MCF 10A (cell line): Measurements from ENCODE around the gene TAS1R2. TPM values are rescaled to one million over a fixed set of nuclear protein-coding genes. Genes with fewer than 3 reads are reported as not detected.
"Not testable (repeated sequence)": the region's sequence is repeated elsewhere in the genome, so short reads cannot be mapped to it uniquely, and the experiment has no call there.

ENCODE experiments used
- BruUV-seq: library from RNA; stranded (reverse); fragments of 400-500 nt; replicated peaks from 2 replicates; lab custom pipeline; 2021; lab: Mats Ljungman, UMichigan
- CTCF ChIA-PET: fragments of 300-600 bp; sonication (Branson Sonifier 250); formaldehyde crosslinking; extraction: SDS; loops from one replicate; lab custom pipeline; 2021; ENCODE audit warnings: antibody characterized with exemption, inconsistent platforms; lab: Yijun Ruan, JAX
- POLR2A ChIA-PET: fragments of 300-600, 350-650 bp; sonication (Branson Sonifier 250); formaldehyde crosslinking; extraction: SDS; loops from one replicate; lab custom pipeline; 2020; ENCODE audit warnings: antibody characterized with exemption, inconsistent platforms; lab: Yijun Ruan, JAX
- DNase-seq: peaks from one replicate; pipeline ENCODE4 v3.0.0-alpha.2; 2018; ENCODE audit not compliant: unreplicated experiment
- H3K27ac Mint-ChIP-seq: one replicate; pipeline ENCODE4 v1.8.0; 2022; ENCODE audit warnings: mild to moderate bottlenecking, low read depth, mixed read lengths; ENCODE audit not compliant: unreplicated experiment
- H3K27me3 Mint-ChIP-seq: one replicate; pipeline ENCODE4 v1.8.0; 2022; ENCODE audit warnings: mixed read lengths; ENCODE audit not compliant: insufficient read depth, unreplicated experiment
- H3K36me3 Mint-ChIP-seq: one replicate; pipeline ENCODE4 v1.8.0; 2022; ENCODE audit warnings: mild to moderate bottlenecking, moderate library complexity, mixed read lengths; ENCODE audit not compliant: insufficient read depth, unreplicated experiment
- H3K4me1 Mint-ChIP-seq: one replicate; pipeline ENCODE4 v1.8.0; 2022; ENCODE audit warnings: mixed read lengths; ENCODE audit not compliant: insufficient read depth, unreplicated experiment
- H3K4me3 Mint-ChIP-seq: one replicate; pipeline ENCODE4 v1.8.0; 2022; ENCODE audit warnings: mild to moderate bottlenecking, moderate library complexity, mixed read lengths; ENCODE audit not compliant: unreplicated experiment
- H3K9me3 Mint-ChIP-seq: one replicate; pipeline ENCODE4 v1.8.0; 2022; ENCODE audit warnings: mixed read lengths; ENCODE audit not compliant: unreplicated experiment
- CTCF ChIP-seq: fragments of 200-600 bp; IDR thresholded peaks from one replicate; pipeline ENCODE4 v1.8.0; 2022; ENCODE audit warnings: antibody characterized with exemption, mild to moderate bottlenecking; ENCODE audit not compliant: unreplicated experiment
- intact Hi-C: fragments of 100-400 bp; cut with micrococcal nuclease; formaldehyde crosslinking; loops from 2 replicates; pipeline ENCODE4 v1.14.1; 2022
- total RNA-seq: library from RNA; stranded (reverse); gene quantifications from 2 replicates; pipeline ENCODE4 v1.2.3, GENCODE V29; 2022

Gene TAS1R2
- total RNA-seq, 1 experiment from 2014 or later: not detected

GRCh38 chr1:18855573-18855972 is 3.9 kb downstream of the TAS1R2 start:
- no peak for TF ChIP-seq CTCF
- intact Hi-C loops: no loop called here
- H3K27ac Mint-ChIP-seq: no peak overlapping the region
- H3K9me3 Mint-ChIP-seq: no peaks in the 10 kb centered on the region
- BruUV-seq: no TSS peak
- no peaks in the 10 kb centered on the region for H3K36me3 Mint-ChIP-seq
- H3K27me3 Mint-ChIP-seq: peaks cover 20% of the 10 kb centered on the region
- H3K4me1 Mint-ChIP-seq: no peaks in the 10 kb centered on the region
- DNase-seq: no peak
- POLR2A ChIA-PET: no interaction called here
- no peak overlapping the region for H3K4me3 Mint-ChIP-seq
- CTCF ChIA-PET: no interaction called here

- intact Hi-C loops: no loop called here
- Mint-ChIP-seq H3K9me3 (no peaks in the 10 kb centered on the region), H3K4me1 (no peaks in the 10 kb centered on the region), H3K27me3 (peaks cover 20% of the 10 kb centered on the region), H3K27ac (no peak overlapping the region), H3K36me3 (no peaks in the 10 kb centered on the region), H3K4me3 (no peak overlapping the region)
- no peak for TF ChIP-seq CTCF
- DNase-seq: no peak
- BruUV-seq: no TSS peak
- CTCF ChIA-PET: no interaction called here
- POLR2A ChIA-PET: no interaction called here
Observed at GRCh38 chr1:18854331-18855025, 5.0 kb downstream of the TAS1R2 start.

- H3K4me1 Mint-ChIP-seq: no peaks in the 10 kb centered on the region
- H3K4me3 Mint-ChIP-seq: no peak overlapping the region
- ChIA-PET CTCF (no interaction called here), POLR2A (no interaction called here)
- BruUV-seq: no TSS peak
- peaks cover 26% of the 10 kb centered on the region for H3K27me3 Mint-ChIP-seq
- TF ChIP-seq CTCF: no peak
- no peak for DNase-seq
- H3K9me3 Mint-ChIP-seq: no peaks in the 10 kb centered on the region
- intact Hi-C loops: no loop called here
- H3K36me3 Mint-ChIP-seq: peaks cover 4% of the 10 kb centered on the region
- H3K27ac Mint-ChIP-seq: no peak overlapping the region
Observed at GRCh38 chr1:18852501-18852900, 7.0 kb downstream of the TAS1R2 start.

- Mint-ChIP-seq H3K4me3 (no peak overlapping the region), H3K4me1 (no peaks in the 10 kb centered on the region), H3K36me3 (peaks cover 5% of the 10 kb centered on the region), H3K27ac (no peak overlapping the region), H3K9me3 (no peaks in the 10 kb centered on the region), H3K27me3 (peaks cover 37% of the 10 kb centered on the region)
- TF ChIP-seq CTCF: no peak
- intact Hi-C loops: no loop called here
- CTCF ChIA-PET: interaction anchor here (1.7 kb wide), 1 partner anchor 27 kb away, joined by 3 read pairs; no protein-coding TSS in a partner anchor
- DNase-seq: no peak
- POLR2A ChIA-PET: no interaction called here
- BruUV-seq: no TSS peak
Observed at GRCh38 chr1:18849261-18849711, 10.2 kb downstream of the TAS1R2 start.

- BruUV-seq, H3K27ac Mint-ChIP-seq, H3K9me3 Mint-ChIP-seq, intact Hi-C loops, H3K4me3 Mint-ChIP-seq, H3K4me1 Mint-ChIP-seq, DNase-seq, H3K36me3 Mint-ChIP-seq: not testable (repeated sequence)
- ChIA-PET CTCF (interaction anchor here (0.9 to 1.1 kb wide), 2 partner anchors 27 to 29 kb away, joined by 3 to 4 read pairs; no protein-coding TSS in a partner anchor), POLR2A (interaction anchor here (0.6 kb wide), 1 partner anchor 83 kb away, joined by 3 read pairs; no protein-coding TSS in a partner anchor)
- H3K27me3 Mint-ChIP-seq: peaks cover 53% of the 10 kb centered on the region
Observed at GRCh38 chr1:18847723-18848122, 11.7 kb downstream of the TAS1R2 start.
